Activated naive CD8-positive, alpha-beta T cell treated with anti-CD3 and anti-CD28 coated beads, Interleukin-2, amount 50 U/mL, for 16 hours (primary cell): Measurements from ENCODE around the gene TPT1.
"Not testable (repeated sequence)": the region's sequence is repeated elsewhere in the genome, so short reads cannot be mapped to it uniquely, and the experiment has no call there.

Source experiments
- DNase-seq: peaks from one replicate; pipeline ENCODE4 v3.0.0-alpha.2; 2020; ENCODE audit warnings: low read depth, low spot score

The TPT1 gene

DNA sequence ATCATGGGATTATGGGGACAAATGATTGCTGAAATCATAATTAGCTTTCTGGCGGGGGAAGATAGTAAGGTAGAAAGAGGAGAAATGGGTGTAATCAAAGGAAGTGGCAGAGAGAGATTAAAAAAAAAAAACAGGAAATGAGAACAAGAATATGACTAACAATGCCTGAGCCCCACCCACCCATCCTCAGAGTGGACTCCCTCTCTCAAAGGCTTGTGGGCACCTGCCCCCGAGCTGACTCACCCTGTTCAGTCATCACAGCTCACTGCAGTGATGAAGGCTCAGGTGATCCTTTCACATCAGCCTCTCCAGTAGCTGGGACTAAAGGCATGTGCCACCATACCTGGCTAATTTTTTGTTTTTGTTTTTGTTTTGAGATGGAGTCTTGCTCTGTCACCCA, 26.4 kb upstream of the TPT1 start:
- peak; percentile 88 for DNase-seq

DNA sequence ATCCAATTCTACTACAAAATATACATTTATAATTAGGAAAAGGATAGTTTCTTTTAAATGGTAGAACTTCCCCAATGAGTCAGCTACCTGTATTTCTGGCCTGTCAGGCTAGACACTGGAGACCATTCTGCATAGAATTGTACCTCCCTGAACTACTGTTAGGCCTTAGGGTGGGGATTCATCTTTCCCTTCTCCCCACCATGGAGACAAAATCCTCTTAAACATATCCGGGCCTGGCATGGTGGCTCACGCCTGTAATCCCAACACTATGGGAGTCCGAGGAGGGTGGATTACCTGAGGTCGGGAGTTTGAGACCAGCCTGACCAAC, 24.5 kb upstream of the TPT1 start:
- DNase-seq, result no peak

GRCh38 chr13:45364876-45365557, 24.0 kb upstream of the TPT1 start:
- no peak for DNase-seq

GRCh38 chr13:45362939-45363338, 22.0 kb upstream of the TPT1 start:
- no peak for DNase-seq

- DNase-seq, result no peak
Measured at GRCh38 chr13:45361596-45362206, 20.7 kb upstream of the TPT1 start.

- no peak for DNase-seq
Measured at GRCh38 chr13:45356966-45357672, 16.1 kb upstream of the TPT1 start.

- no peak for DNase-seq
Measured at GRCh38 chr13:45353895-45354294, 12.9 kb upstream of the TPT1 start.

DNA sequence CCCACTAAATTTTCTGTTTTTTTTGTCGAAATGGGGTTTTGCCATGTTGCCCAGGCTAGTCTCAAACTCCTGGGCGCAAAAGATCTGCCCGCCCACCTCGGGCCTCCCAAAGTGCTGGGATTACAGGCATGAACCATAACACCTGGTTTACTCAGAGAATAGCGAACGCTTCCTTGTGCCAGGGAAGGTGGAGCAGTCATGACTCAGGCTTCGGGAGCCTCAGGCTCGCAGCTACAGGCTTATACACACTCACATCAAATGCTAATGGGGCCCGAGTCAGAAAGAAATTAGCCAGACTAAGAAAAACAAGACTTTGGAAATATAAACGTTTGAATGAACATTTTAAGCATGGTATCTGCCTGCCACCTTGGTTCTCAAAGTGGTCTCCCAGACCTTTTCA, 11.0 kb upstream of the TPT1 start:
- no peak for DNase-seq

DNA sequence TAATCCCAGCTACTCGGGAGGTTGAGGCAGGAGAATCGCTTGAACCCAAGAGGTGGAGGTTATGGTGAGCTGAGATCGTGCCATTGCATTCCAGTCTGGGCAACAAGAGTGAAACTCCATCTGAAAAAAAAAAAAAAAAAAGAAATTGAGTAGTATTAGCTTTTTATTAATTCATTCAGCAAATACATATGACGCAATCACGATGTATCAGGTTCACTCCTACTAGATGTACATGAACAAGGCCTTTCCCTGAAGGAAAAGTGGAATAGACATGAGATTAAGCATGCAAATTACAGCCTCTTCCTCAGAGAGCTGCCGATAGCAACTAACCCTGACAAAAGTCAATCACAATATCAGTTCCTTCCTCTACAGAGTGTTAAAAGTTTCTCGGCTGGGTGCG, 9.2 kb upstream of the TPT1 start:
- DNase-seq, result no peak

DNA sequence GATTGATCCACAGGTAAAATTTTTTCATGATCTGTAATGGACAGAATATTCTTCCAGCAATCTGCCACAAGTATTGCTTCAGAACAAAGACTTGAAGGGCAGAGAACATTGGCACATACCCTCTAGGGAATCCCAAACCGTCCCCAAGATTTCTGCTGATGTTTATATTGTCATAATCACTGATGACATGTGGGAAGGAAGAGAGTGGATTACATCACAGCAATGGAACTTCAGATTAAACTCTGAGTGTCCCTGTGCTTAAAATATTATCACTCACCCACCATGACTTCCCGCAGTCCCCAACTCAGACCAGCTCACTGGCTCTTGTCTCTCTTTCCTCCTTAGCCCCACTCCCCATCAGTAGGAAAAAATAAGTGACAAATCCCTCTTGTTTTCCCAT, 8.5 kb upstream of the TPT1 start:
- DNase-seq, result no peak

DNA sequence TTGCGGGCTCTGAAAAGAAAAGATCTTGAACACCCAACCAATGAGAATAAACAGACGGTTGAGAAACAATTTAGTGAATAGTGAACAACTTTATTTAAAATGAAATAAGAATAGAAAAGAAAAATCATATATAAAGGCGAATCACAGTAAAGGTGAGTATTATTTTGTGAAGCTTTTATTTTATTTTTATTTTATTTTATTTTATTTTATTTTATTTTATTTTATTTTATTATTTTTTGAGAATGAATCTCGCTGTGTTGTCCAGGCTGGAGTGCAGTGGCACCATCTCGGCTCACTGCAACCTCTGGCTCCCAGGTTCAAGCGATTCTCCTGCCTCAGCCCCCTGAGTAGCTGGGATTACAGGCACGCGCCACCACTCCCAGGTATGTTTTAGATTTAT, 3.1 kb upstream of the TPT1 start:
- DNase-seq, result not testable (repeated sequence)

DNA sequence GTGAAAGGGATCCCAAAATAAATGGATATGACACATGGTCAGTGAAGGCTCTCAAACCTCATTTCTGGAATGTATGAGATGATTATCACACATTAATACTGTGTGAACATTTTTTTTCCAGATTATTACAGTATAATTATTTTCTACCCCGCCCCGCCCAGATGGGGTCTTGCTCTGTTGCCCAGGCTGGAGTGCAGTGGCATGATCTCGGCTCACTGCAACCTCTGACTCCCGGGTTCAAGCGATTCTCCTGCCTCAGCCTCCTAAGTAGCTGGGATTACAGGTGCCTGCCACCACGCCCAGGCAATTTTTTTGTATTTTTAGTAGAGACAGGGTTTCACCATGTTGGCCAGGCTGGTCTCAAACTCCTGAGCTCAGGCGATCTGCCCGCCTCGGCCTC, 2.1 kb upstream of the TPT1 start:
- DNase-seq, result not testable (repeated sequence)

DNA sequence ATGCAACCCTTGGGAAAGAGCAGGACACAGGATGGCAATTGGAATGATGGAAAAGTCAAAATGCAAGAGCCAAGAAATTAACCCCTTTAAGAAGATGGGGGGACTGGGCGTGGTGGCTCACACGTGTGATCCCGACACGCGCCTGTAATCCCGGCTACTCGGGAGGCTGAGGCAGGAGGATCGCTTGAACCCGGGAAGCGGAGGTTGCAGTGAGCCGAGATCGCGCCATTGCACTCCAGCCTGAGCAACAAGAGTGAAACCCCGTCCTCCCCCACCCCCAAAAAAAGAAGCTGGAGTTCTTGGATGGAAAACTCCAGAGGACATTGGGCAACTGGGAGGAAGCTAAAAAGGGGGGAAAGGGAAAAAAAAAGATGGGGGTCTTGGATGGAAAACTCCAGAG, 1.7 kb upstream of the TPT1 start:
- not testable (repeated sequence) for DNase-seq

DNA sequence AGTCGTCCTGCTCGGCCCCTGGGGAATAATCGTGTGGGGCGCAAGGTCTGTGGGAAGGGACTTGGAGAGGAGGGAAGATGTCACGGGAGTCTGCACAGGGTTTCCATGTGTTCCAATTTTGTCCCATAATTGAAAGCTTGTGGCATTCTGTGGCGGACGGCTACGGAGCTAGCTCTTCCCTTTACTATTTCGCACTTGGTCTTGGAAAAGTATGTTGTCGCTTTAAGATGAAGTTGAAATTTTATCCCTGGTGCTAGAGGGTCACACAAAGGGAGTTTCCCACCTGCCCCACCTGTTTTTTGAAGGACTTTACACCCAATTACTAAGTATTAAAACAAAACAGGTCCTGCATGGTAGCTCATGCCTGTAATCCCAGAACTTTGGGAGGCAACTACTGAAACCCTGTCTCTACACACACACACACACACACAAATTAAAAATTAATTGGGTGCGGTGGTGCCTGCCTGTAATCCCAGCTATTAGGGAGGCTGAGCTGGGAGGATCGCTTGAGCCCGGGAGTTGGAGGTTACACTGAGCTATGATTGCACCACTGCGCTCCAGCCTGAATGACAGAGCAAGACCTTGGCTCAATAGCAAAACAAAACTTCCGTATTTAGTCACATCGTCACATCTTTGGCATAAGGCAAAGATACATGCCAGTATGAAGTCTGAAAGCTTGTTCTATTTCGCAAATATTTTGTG, 967 bp upstream of the TPT1 start:
- DNase-seq, result no peak

DNA sequence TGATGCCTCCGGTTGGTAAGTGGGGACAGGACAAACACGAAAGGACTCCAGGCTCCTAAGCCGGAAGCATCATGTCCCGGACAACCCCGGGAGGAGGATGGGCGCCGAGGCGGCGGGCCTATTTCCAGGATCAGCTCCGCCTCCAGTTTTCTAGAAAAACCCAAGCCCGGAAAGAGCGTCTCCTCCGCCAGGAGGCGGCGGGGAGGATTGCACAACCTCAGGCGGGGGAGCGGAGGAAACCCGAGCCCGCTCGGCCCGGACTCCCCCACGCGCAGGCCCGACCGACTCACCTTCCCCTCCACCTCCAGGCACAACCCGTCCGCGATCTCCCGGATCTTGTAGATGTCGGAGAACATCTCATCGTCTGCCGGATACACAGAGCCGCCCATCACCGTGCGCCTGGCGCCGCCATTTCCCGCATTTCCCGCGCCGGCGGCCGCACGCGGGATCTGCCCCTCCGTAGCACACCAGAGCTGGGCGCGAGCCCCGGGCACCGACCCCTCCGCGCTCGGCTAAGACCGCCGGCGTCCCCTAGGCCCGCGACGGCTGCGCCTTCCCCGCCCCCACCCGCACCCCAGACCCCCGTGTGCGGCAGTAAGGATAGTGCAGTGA, 455 bp downstream of the TPT1 start:
- DNase-seq, result peak; percentile 57

DNA sequence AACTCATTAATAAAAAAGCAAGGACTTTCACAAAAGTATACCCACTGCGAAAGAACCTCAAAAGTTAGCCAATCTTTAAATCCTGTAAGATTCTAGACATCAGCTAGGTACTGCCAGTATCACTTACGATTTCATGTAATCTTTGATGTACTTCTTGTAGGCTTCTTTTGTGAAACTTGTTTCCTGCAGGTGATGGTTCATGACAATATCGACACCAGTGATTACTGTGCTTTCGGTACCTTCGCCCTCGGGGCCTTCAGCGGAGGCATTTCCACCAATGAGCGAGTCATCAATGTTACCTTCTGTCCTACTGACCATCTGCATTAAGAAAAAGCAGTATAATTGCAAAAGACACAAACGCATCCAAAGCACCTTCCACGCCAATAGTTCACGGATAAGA, 1.1 kb downstream of the TPT1 start:
- peak; percentile 31 for DNase-seq

DNA sequence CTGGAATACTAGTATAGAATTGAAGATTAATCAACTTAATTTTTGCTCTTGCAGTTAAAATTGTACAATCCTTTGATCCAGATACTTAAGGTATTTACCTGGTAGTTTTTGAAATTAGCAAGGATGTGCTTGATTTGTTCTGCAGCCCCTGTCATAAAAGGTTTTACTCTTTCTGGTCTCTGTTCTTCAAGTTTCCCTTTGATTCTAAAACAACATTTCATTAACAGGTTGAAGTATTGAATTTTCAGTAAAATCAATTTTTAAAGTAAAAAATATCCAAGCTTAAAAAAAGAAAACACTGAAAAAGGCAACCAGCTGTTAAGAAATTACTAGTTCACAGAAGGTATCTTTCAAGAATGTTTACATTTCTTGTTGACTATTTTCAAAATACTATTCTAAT, 1.6 kb downstream of the TPT1 start:
- DNase-seq, result no peak

DNA sequence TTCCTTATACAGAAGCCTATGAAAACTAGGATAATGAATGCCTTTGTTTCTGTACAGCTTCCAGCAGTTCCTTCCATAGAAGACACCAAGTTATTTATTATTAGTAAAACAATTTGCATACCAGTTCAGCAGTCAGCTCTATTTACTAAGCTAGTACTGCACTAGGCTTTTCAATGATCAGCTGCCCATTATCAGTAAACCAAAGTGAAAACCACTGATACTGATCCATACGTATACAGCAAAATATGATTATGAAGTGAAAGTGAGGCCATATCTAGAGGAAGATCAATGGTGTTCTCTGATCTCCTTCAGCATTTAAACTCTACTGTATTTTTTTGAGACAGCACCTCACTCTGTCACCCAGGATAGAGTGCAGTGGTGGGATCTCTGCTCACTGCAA, 3.2 kb downstream of the TPT1 start:
- no peak for DNase-seq

- no peak for DNase-seq
Measured at GRCh38 chr13:45337395-45337794, 3.6 kb downstream of the TPT1 start.

- no peak for DNase-seq
Measured at GRCh38 chr13:45336025-45336800, 4.8 kb downstream of the TPT1 start.

GRCh38 chr13:45335397-45336024, 5.5 kb downstream of the TPT1 start:
- DNase-seq, result no peak
